ENCODE measurements around the gene NTN4.
"Not testable (repeated sequence)": the region's sequence is repeated elsewhere in the genome, so short reads cannot be mapped to it uniquely, and the experiment has no call there.

NTN4 gene

GRCh38 chr12:95620171-95620570 lies 170.4 kb downstream of the NTN4 start:
- ATAC-seq (ENCODE audit: low read depth), result no peak
- Histone ChIP-seq H3K27me3 (ENCODE audit: insufficient read depth, poor library complexity, severe bottlenecking) (no peaks in the 10 kb centered on the region), H3K27ac (ENCODE audit: poor library complexity, severe bottlenecking) (no peak overlapping the region)

DNA sequence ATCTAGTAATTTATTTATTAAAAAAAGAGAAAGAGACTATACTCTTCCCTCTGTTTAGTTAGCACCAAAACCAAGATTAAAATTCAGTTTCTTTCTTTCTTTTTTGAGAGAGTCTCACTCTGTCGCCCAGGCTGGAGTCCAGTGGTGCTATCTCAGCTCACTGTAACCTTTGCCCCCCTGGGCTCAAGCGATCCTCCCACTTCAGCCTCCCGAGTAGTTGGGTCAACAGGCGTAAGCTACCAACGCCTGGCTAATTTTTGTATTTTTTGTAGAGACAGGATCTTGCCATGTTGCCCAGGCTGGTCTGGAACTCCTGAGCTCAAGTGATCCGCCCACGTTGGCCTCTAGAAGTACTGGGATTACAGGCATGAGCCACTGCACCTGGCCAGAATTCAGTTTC lies 174.1 kb downstream of the NTN4 start:
- not testable (repeated sequence) for DNase-seq (ENCODE audit: low spot score); H3K4me3 ChIP-seq (ENCODE audit: severe bottlenecking); ATAC-seq (ENCODE audit: low read depth); H3K27me3 ChIP-seq (ENCODE audit: insufficient read depth, poor library complexity, severe bottlenecking); H3K36me3 ChIP-seq (ENCODE audit: low read depth); H3K27ac ChIP-seq (ENCODE audit: poor library complexity, severe bottlenecking); H3K9me3 ChIP-seq (ENCODE audit: severe bottlenecking)
- H3K4me1 ChIP-seq (ENCODE audit: insufficient read depth, poor library complexity, severe bottlenecking), result peaks cover 10% of the 10 kb centered on the region

More at GRCh38 chr12:95620171-95620570, 170.4 kb downstream of the NTN4 start:
- H3K36me3 ChIP-seq (ENCODE audit: low read depth), result no peaks in the 10 kb centered on the region
- no peak overlapping the region for H3K4me3 ChIP-seq (ENCODE audit: severe bottlenecking)
- no peak for TF ChIP-seq CTCF (IDR thresholded peaks at IDR 0.05; ENCODE audit: poor library complexity, severe bottlenecking)
- DNase-seq (ENCODE audit: low spot score), result no peak
- no peaks in the 10 kb centered on the region for H3K4me1 ChIP-seq (ENCODE audit: insufficient read depth, poor library complexity, severe bottlenecking)
- no peaks in the 10 kb centered on the region for H3K9me3 ChIP-seq (ENCODE audit: severe bottlenecking)

DNA sequence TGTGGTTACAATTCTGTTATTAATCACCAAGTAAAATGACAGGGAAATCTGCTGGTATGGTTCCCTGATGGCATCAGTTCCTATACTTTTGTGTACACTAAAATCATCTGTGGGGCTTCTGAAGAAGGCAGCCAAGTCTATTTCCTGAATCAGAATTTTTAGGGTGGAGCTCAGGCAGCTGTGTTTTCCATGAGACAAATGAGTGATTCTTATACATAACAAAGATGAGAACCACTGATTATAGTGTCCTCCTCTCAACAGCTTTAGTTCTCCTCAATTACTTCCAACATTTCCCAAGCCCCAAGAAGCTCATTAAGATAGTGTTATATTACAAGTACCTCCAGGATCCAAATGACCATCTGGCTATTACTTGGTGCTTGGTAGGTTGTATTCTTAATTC lies 174.8 kb downstream of the NTN4 start:
- DNase-seq (ENCODE audit: low spot score) (no peak), ATAC-seq (ENCODE audit: low read depth) (0 out of 3 replicates have a peak, but pooled peaks have one; percentile 30)
- H3K4me3 ChIP-seq (ENCODE audit: severe bottlenecking), result no peak overlapping the region
- no peak for TF ChIP-seq CTCF (IDR thresholded peaks at IDR 0.05; ENCODE audit: poor library complexity, severe bottlenecking)
- H3K27ac ChIP-seq (ENCODE audit: poor library complexity, severe bottlenecking), result no peak overlapping the region
- H3K4me1 ChIP-seq (ENCODE audit: insufficient read depth, poor library complexity, severe bottlenecking), result peaks cover 13% of the 10 kb centered on the region
- H3K36me3 ChIP-seq (ENCODE audit: low read depth), result no peaks in the 10 kb centered on the region
- H3K9me3 ChIP-seq (ENCODE audit: severe bottlenecking), result no peaks in the 10 kb centered on the region
- no peaks in the 10 kb centered on the region for H3K27me3 ChIP-seq (ENCODE audit: insufficient read depth, poor library complexity, severe bottlenecking)

- no peak for DNase-seq (ENCODE audit: low spot score)
- Histone ChIP-seq H3K4me1 (ENCODE audit: insufficient read depth, poor library complexity, severe bottlenecking) (peaks cover 13% of the 10 kb centered on the region), H3K36me3 (ENCODE audit: low read depth) (no peaks in the 10 kb centered on the region), H3K4me3 (ENCODE audit: severe bottlenecking) (no peak overlapping the region), H3K27me3 (ENCODE audit: insufficient read depth, poor library complexity, severe bottlenecking) (no peaks in the 10 kb centered on the region), H3K9me3 (ENCODE audit: severe bottlenecking) (no peaks in the 10 kb centered on the region), H3K27ac (ENCODE audit: poor library complexity, severe bottlenecking) (no peak overlapping the region)
- TF ChIP-seq CTCF (IDR thresholded peaks at IDR 0.05; ENCODE audit: poor library complexity, severe bottlenecking), result no peak
- ATAC-seq (ENCODE audit: low read depth), result no peak
Measured at GRCh38 chr12:95614390-95614982, 176.1 kb downstream of the NTN4 start.

DNA sequence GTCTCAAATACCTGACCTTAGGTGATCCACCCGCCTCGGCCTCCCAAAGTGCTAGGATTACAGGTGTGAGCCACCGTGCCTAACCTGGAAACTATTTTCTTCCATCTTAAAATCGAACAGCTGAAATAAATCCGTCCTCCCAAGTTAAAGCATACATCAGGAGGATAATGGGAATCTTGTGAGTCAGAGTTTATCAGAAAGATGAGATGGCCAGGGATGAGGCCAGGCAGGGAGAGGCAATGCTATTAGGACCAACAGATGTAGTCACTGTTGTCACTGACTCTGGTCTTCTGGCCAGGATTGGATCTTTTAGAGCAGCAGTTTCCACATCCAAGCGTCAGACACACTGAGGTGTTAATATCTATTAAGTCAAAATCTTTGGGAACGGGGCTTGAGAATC lies 177.5 kb downstream of the NTN4 start:
- no peak overlapping the region for H3K27ac ChIP-seq (ENCODE audit: poor library complexity, severe bottlenecking)
- H3K9me3 ChIP-seq (ENCODE audit: severe bottlenecking), result no peaks in the 10 kb centered on the region
- H3K4me3 ChIP-seq (ENCODE audit: severe bottlenecking), result no peak overlapping the region
- no peak for DNase-seq (ENCODE audit: low spot score)
- no peaks in the 10 kb centered on the region for H3K36me3 ChIP-seq (ENCODE audit: low read depth)
- TF ChIP-seq CTCF (IDR thresholded peaks at IDR 0.05; ENCODE audit: poor library complexity, severe bottlenecking), result no peak
- no peak for ATAC-seq (ENCODE audit: low read depth)
- H3K27me3 ChIP-seq (ENCODE audit: insufficient read depth, poor library complexity, severe bottlenecking), result no peaks in the 10 kb centered on the region
- peaks cover 19% of the 10 kb centered on the region for H3K4me1 ChIP-seq (ENCODE audit: insufficient read depth, poor library complexity, severe bottlenecking)

Measured in RWPE2 (cell line).